Spinal cord (tissue), 10 donors: ENCODE data around the gene SEMA4F. TPM values are rescaled to one million over a fixed set of nuclear protein-coding genes. Genes with fewer than 3 reads are reported as not detected.

ENCODE experiments used
- DNase-seq, 6 donors: peaks; one replicate each; pipeline versions ENCODE4 v3.0.0 to v3.0.0-alpha.2; 2013 to 2015; ENCODE audit warnings: low spot score in 6 of 6, low read depth in 4 of 6
- H3K27ac ChIP-seq: one replicate; pipeline ENCODE4 v1.5.1; 2013; ENCODE audit warnings: low read depth, low read length, control low read depth
- H3K27me3 ChIP-seq: one replicate; pipeline ENCODE4 v1.6.1; 2013; ENCODE audit warnings: low read length; ENCODE audit not compliant: control insufficient read depth, insufficient read depth
- H3K36me3 ChIP-seq: one replicate; pipeline ENCODE4 v1.6.1; 2013; ENCODE audit warnings: low read length; ENCODE audit not compliant: control insufficient read depth, insufficient read depth
- H3K4me1 ChIP-seq: one replicate; pipeline ENCODE4 v1.6.1; 2013; ENCODE audit warnings: low read length; ENCODE audit not compliant: control insufficient read depth, insufficient read depth
- H3K4me3 ChIP-seq: one replicate; pipeline ENCODE4 v1.5.1; 2013; ENCODE audit warnings: low read depth, low read length, control low read depth
- H3K9me3 ChIP-seq: one replicate; pipeline ENCODE4 v1.6.1; 2013; ENCODE audit warnings: low read length; ENCODE audit not compliant: control insufficient read depth, insufficient read depth
- WGBS: methylation state at CpG from one replicate; pipeline ENCODE4 v1.1.5; 2013; ENCODE audit warnings: missing lambda C conversion rate; ENCODE audit not compliant: insufficient coverage; 5-methylcytosine and 5-hydroxymethylcytosine counted together
- polyA plus RNA-seq, 2 donors: library from polyadenylated mRNA; unstranded; fragments of 120-200 nt; gene quantifications; one replicate each; pipeline ENCODE4 v1.2.1, GENCODE V29; 2013; ENCODE audit not compliant: insufficient read length in 2 of 2
- total RNA-seq, 2 donors: library from RNA; depleted of rRNA in 1 of 2; stranded (reverse); fragments of 120-200 nt in 1 of 2; fragments of >200 nt in 1 of 2; gene quantifications; one replicate each; pipeline versions ENCODE4 v1.2.3 to v1.2.4, GENCODE V29; 2013 to 2014
- donor health status: healthy.

Gene SEMA4F
- total and polyA plus RNA-seq, 4 donors, result 7.3 to 27.6 (median 20.1) TPM

DNA sequence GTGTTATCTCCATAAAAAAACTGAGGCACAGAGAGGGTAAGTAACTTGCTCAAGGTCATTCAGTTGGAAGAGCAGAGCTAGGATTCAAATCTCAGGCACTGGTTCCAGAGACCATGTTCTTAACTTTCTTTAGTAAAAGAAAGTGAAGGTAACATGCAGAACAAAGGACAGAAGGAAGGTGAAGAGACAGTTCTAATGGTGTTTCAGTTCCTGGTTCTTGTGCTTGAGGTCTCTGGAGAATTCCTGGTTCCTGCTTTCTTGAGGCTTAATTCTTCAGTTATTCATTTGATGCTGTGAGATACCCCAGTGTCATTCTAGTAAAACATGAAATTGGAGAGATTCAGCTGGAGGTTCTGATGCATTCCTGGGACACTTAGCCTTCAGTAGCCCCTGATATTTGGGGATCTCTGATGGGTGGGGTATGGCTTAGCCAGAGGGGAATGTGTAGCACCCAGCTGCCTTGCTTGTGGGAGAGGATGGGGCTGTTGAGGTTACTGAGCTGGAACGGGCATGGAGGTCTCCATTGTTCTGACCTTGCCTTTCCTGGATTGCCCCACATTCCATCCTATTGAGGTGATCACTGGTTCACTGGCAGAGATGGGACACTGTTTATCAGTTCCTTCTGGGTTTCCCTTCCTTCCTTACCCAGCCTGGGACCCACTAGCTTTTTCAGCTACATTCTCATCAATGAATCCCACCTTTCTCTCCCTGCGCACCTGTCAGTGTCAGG lies 46.8 kb downstream of the SEMA4F start:
- no peaks in the 10 kb centered on the region for H3K9me3 ChIP-seq
- WGBS, result 86% methylated on average over 2 of the region's 2 CpGs
- H3K4me3 ChIP-seq, result no peak overlapping the region
- H3K4me1 ChIP-seq, result no peaks in the 10 kb centered on the region
- H3K36me3 ChIP-seq, result no peaks in the 10 kb centered on the region
- H3K27me3 ChIP-seq, result no peaks in the 10 kb centered on the region
- H3K27ac ChIP-seq, result no peak overlapping the region
- DNase-seq, result no peak

DNA sequence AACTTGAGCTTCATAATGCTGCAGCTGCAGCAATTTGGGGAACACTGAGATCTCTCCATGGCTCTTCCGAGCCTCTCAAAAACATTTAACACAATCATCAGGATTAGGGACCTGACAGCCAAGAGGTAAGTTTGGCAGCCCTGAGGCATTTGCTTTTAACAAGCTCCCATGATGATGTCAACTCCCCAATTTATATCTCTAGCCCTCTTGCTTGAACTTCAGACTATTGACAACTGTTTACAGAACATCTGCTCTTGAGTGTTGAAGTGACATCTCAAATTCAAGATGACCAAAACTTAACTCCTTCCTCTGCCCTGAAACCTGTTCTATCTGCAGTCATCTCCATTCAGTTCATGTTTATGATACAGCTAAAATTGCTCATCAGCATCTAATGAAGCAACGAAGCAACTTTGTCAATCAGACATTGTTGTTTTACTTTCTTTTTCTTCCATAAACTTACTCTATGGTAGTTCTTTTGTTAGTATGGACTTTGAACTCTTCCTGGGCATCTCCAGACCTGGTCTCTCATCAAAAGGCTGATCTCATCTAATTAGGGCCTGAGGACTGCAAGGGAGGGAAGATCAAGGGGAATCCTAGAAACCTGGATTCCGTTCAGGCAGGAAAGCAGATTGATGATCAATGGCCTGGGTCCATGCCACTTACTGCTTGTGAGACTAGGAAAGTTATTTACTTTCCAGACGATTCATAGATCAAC lies 48.1 kb downstream of the SEMA4F start:
- H3K4me3 ChIP-seq, result no peak overlapping the region
- H3K27me3 ChIP-seq, result no peaks in the 10 kb centered on the region
- no peaks in the 10 kb centered on the region for H3K9me3 ChIP-seq
- no peaks in the 10 kb centered on the region for H3K36me3 ChIP-seq
- 89% methylated on average over 2 of the region's 4 CpGs for WGBS
- peak in 1 of 6 donors; percentile 5 for DNase-seq
- H3K4me1 ChIP-seq, result no peaks in the 10 kb centered on the region
- no peak overlapping the region for H3K27ac ChIP-seq

DNA sequence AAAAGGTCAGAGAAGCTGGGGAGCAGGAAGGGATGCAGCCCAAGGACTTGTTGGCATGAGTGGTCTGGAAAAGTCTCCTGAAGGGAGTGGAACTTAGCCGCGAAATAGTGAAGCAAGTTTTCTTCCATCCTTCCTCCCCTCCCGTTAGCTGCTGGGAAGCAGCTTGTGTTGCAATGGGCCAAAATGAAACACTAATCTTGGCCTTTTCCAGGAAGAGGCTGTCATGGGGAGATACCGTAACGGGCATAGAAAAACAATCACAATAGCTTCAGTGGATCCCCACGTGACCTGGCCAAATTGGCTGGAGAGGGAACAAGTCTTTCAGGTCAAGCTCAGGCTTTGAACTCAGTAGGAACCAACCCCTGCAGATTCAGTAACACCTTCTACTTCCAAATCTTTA lies 49.3 kb downstream of the SEMA4F start:
- WGBS, result 69% methylated on average over 3 of the region's 6 CpGs
- Histone ChIP-seq H3K36me3 (no peaks in the 10 kb centered on the region), H3K4me3 (no peak overlapping the region), H3K27ac (no peak overlapping the region), H3K4me1 (no peaks in the 10 kb centered on the region), H3K9me3 (no peaks in the 10 kb centered on the region), H3K27me3 (peaks cover 2% of the 10 kb centered on the region)
- no peak for DNase-seq

DNA sequence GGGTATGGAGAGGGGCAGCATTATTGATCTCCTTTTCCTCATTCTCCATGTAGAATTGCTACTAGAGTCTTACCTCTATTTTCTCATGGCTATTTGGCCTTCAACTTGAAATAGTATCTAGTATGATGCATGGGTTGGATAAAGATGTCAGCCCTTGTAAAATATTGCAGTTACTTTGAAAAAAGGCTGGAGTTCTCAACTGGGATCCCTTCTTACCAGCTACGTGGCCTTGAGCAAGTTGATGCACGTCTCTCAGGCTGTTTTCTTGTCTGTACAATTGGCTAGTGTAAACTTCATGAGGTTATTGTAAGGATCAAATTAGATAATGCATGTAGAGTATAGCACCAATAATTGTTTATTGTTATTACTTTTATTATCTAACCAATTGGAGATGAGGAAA lies 50.2 kb downstream of the SEMA4F start:
- Histone ChIP-seq H3K4me1 (no peaks in the 10 kb centered on the region), H3K36me3 (no peaks in the 10 kb centered on the region), H3K27ac (no peak overlapping the region), H3K4me3 (no peak overlapping the region), H3K27me3 (peaks cover 2% of the 10 kb centered on the region), H3K9me3 (no peaks in the 10 kb centered on the region)
- DNase-seq, result no peak
- 75% methylated on average over 2 of the region's 2 CpGs for WGBS

DNA sequence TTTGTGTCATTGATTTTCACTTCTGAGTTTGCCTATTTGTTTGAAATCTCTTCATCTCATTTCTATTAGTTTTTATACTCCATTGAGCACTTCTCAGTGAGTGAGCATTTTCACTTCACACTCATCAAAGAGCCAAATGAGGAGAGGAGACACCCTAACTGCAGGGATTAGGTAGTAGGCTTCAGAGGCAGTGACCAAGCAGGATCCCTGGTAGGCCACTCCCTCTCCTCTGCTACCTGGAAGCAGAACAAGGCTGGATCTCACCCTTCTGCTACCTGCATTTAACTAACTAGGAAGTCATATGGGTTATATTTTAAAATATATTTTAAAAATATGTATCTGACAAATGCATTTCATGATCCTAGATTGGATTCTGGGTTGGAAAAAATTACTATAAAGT lies 52.7 kb downstream of the SEMA4F start:
- Histone ChIP-seq H3K27me3 (peaks cover 2% of the 10 kb centered on the region), H3K36me3 (no peaks in the 10 kb centered on the region), H3K4me3 (no peak overlapping the region), H3K9me3 (no peaks in the 10 kb centered on the region), H3K27ac (no peak overlapping the region), H3K4me1 (no peaks in the 10 kb centered on the region)
- DNase-seq, result no peak

DNA sequence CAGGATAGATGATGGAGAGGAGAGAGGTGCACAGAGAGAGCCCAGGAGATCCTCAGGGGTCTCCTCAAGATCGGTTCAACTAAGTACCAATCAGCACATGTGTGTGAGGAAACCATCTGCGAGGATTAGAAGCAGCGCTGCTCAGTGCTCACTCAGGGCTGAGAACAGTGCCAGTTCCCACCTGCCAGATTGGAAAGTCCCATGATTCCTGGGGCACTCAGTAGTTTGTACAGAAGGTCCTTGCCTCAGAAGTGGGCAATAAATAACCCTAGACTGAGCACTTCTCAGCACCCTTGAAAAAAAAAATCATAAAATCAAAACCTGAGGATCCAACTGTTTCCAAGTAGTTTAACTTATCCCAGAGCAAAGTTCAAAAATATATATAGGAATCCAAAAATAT lies 53.8 kb downstream of the SEMA4F start:
- Histone ChIP-seq H3K4me3 (no peak overlapping the region), H3K4me1 (no peaks in the 10 kb centered on the region), H3K27ac (no peak overlapping the region), H3K36me3 (no peaks in the 10 kb centered on the region), H3K9me3 (no peaks in the 10 kb centered on the region), H3K27me3 (peaks cover 2% of the 10 kb centered on the region)
- DNase-seq, result no peak
- 82% methylated on average over 3 of the region's 3 CpGs for WGBS

DNA sequence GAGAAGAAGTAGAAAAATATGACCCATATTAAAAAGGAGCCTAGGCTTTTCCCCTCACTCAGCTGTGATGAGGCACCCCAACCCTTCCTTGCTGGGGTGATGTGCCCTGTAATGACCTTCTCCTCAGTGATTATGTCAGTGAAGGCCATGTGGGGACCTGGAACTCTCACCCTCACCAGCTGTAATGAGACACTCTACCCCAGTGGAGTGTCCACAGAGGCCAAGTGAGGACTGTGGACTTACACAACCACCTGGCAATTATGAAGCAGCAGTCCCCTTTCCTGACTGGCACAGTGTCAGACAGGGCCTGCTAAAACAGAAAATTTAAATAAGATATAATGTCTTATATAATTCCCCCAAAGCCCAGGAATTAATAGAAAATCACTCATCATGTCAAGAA lies 54.2 kb downstream of the SEMA4F start:
- H3K36me3 ChIP-seq, result no peaks in the 10 kb centered on the region
- H3K4me1 ChIP-seq, result no peaks in the 10 kb centered on the region
- H3K9me3 ChIP-seq, result no peaks in the 10 kb centered on the region
- H3K4me3 ChIP-seq, result no peak overlapping the region
- no peak overlapping the region for H3K27ac ChIP-seq
- no peak for DNase-seq
- peaks cover 2% of the 10 kb centered on the region for H3K27me3 ChIP-seq

DNA sequence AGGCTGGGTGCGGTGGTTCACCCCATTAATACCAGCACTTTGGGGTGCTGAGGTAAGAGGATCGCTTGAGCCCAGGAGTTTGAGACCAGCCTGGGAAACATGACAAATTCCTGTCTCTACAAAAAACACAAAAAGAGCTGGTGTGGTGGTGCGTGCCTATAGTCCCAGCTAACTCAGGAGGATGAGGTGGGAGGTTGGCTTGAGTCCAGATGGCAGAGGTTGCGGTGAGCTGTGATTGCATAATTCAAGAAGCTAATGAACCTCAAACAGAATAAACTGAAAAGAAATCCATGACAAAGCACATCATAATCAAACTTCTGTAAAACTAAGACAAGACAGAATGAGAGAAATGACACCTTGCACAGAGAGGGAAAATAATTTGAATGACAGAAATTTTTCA lies 54.8 kb downstream of the SEMA4F start:
- no peaks in the 10 kb centered on the region for H3K9me3 ChIP-seq
- no peak overlapping the region for H3K27ac ChIP-seq
- H3K27me3 ChIP-seq, result peaks cover 2% of the 10 kb centered on the region
- no CpG with 5 or more reads among the region's 4 CpGs for WGBS
- no peaks in the 10 kb centered on the region for H3K4me1 ChIP-seq
- H3K4me3 ChIP-seq, result no peak overlapping the region
- peak in 2 of 6 donors; percentile 8 to 18 for DNase-seq
- no peaks in the 10 kb centered on the region for H3K36me3 ChIP-seq

DNA sequence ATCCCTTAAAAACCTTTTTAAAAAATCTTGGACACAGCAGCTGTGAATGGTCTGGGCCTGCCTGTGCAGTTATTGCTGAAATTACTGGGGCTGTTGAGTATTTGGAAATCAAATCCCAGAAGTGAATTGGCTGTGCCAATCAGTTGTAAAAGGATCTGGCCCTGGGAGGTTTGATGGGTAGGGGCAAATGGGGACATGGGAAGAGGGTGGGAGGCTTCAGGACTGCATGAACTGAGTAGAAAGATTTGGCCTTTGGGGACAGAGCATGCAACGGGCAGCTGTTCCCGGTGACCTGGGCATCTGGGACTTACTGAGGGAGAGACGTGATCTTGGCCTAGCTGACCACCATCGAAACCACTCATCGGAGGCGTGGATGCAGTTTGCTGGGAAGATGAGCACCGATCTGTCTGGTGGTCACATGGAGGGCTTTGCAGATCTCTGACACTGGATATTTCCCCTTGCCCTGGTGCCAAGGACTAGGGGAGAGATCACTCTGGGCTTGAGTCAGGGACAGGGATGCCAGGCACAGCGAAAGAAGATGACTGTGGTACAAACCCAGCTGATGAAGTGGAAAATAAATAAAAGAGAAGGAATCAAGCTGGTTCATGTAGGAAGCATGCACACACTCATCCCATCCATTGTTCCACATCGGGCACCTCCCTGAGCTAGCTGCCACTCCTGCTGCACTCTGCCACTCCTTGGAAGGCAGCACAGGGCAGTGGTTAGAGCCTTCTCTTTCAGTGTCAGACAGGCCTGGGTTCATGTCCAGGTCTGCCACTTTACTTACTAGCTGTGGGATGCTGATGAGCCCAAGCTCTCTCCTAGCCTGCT lies 58.4 kb downstream of the SEMA4F start:
- no peaks in the 10 kb centered on the region for H3K36me3 ChIP-seq
- H3K4me1 ChIP-seq, result peaks cover 4% of the 10 kb centered on the region
- no peak for DNase-seq
- no peak overlapping the region for H3K4me3 ChIP-seq
- 89% methylated on average over 7 of the region's 9 CpGs for WGBS
- H3K9me3 ChIP-seq, result no peaks in the 10 kb centered on the region
- H3K27ac ChIP-seq, result no peak overlapping the region
- H3K27me3 ChIP-seq, result peaks cover 15% of the 10 kb centered on the region
